GM10248 (cell line): ENCODE data around the gene TSC22D2.

Experiments used
- CTCF ChIA-PET: fragments of 300-600 bp; sonication (Branson Sonifier 250); formaldehyde crosslinking; extraction: SDS; loops from one replicate; lab custom pipeline; 2021; ENCODE audit warnings: antibody characterized with exemption; lab: Yijun Ruan, JAX
- POLR2A ChIA-PET: fragments of 350-650 bp; sonication (Branson Sonifier 250); formaldehyde crosslinking; extraction: SDS; loops from one replicate; lab custom pipeline; 2020; ENCODE audit warnings: antibody characterized with exemption; lab: Yijun Ruan, JAX
- DNase-seq: peaks from one replicate; pipeline ENCODE4 v3.0.0; 2012; ENCODE audit errors: extremely low spot score
- TF ChIP-seq, protein P1 (sequence below): IDR thresholded peaks from 2 replicates; pipeline ENCODE4 v1.5.1; 2012; ENCODE audit warnings: mild to moderate bottlenecking, low read depth; ENCODE audit errors: extremely low read depth, missing control alignments, control extremely low read depth

Gene TSC22D2

DNA sequence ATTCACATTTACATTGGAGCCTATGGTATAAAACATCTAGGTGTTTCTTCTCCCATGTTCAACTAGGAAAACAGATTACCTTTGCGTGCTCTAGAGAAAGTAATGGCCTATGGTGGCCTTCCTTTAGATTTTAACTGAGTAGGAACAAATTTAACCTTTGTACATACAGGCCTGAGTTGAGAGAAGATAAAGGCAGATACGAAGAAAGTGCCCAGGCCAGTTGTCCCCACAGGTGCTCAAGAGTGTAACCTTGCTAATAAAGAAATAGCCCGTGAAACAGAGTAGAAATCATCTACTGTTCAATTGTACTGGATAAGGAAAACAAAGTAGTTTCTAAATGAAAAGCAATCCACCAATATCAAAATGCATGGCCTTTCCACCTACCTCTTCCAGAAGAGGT, 6.8 kb upstream of the TSC22D2 start:
- no peak for DNase-seq
- CTCF ChIA-PET: interaction anchor here (3.7 kb wide), 1 partner anchor 16 kb away, joined by 21 read pairs; no protein-coding TSS in a partner anchor

DNA sequence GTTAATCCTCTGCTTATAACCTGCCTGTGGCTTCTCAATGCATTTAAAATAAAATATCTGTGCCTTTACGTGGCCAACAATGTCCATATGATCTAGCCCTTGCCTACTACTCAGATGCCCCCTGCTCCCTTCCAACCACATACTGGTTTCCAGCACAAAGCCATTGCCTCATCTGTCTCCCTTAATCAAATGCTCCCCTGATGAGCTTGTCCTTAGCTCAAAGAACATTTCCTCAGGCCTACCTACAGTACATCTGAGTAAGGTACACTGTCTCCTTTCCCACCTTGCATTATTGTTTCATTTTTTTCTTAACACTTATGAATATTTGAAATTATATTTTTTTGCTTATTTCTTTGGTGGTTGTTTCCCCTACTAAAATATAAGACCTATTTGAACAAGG, 5.9 kb upstream of the TSC22D2 start:
- DNase-seq: no peak
- ChIA-PET POLR2A (no interaction called here), CTCF (interaction anchor here (1.1 to 3.7 kb wide), 3 partner anchors 16 to 35 kb away, joined by 3 to 21 read pairs (median 8); no protein-coding TSS in a partner anchor)
- TF ChIP-seq, protein P1, sequence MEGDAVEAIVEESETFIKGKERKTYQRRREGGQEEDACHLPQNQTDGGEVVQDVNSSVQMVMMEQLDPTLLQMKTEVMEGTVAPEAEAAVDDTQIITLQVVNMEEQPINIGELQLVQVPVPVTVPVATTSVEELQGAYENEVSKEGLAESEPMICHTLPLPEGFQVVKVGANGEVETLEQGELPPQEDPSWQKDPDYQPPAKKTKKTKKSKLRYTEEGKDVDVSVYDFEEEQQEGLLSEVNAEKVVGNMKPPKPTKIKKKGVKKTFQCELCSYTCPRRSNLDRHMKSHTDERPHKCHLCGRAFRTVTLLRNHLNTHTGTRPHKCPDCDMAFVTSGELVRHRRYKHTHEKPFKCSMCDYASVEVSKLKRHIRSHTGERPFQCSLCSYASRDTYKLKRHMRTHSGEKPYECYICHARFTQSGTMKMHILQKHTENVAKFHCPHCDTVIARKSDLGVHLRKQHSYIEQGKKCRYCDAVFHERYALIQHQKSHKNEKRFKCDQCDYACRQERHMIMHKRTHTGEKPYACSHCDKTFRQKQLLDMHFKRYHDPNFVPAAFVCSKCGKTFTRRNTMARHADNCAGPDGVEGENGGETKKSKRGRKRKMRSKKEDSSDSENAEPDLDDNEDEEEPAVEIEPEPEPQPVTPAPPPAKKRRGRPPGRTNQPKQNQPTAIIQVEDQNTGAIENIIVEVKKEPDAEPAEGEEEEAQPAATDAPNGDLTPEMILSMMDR: no peak

More for the DNA sequence above, 6.8 kb upstream of the TSC22D2 start:
- TF ChIP-seq, protein P1: no peak
- POLR2A ChIA-PET: no interaction called here

DNA sequence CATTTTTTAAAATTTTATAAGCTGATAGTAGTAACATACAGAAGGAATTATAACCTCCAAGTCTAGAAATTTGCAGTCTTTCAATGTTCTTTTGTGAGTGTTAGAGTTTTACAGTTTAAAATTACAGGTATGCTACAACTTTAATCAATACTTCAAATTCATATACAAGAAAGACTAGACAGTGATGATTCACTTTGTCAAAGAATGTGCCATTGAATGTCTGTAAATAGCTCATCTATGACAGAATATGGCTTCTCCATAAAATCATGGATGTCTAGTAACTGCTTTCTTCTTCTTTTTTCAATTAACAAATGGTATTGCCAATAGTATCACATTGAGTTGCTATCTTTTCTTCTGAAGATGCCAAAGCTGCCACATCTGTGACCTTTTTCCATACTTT, 4.1 kb upstream of the TSC22D2 start:
- TF ChIP-seq, protein P1: no peak
- no peak for DNase-seq
- ChIA-PET CTCF (interaction anchor here (1.2 to 3.7 kb wide), 7 partner anchors 9 to 92 kb away, joined by 3 to 21 read pairs (median 6); no protein-coding TSS in a partner anchor), POLR2A (no interaction called here)

DNA sequence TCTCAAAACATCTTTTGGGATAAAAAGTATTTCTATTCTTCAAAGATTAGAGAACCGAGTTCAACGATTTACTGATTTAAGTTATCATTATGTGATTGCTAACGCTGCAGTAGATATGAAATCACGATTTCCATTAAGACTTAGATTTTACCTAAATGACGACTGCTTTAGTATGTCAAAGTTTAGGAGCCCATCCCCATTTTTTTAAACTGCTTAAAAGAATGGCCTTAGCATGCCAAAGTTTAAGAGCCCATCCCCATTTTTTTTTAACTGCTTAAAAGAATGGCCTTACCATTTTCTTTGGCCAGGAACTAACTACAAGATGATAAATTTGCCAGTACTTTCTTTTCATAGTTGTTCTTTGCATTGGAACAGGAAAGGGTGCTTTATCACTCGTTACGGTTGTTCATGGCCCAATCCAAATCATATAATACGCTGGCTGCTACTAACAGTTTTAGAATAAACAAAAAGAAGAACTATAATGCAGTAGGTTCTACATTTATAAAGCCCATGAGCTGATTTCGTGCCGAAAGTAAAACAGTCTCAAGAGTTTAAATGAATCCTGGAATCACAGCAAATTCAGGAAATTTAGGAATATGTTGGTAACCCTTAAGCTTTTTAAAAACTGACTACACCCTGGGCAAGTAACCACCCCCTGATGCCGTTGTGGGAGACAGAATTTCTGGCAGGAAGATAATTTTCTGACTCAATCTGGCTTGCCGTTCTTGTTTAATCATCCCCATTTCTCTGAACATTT, 869 bp upstream of the TSC22D2 start:
- ChIA-PET POLR2A (no interaction called here), CTCF (interaction anchor here (1.0 to 6.0 kb wide), 7 partner anchors 11 to 34 kb away, joined by 3 to 39 read pairs (median 6); no protein-coding TSS in a partner anchor)
- DNase-seq: no peak
- TF ChIP-seq, protein P1: no peak

DNA sequence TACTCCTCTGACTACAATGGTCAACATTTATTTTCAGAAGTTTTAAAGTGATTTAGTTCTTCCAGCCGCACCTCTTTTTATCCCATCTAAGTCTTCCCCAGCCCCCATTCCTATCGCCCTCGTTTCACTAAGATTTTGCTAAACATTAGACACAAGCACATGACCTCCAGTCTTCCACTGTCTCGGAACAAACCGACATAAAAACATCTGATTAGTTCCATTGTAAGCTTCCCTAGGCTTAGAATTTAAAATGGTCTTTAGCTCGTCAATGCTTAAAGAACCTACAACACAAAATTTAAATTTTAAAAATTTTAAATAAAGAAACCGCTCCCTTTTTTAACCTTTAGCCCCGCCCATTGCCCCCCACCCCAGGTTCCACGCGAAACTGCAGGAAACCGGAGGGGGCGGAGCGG, 284 bp upstream of the TSC22D2 start:
- no peak for DNase-seq
- TF ChIP-seq, protein P1: no peak
- CTCF ChIA-PET: interaction anchor here (1.0 to 6.0 kb wide), 14 partner anchors 11 to 190 kb away, joined by 3 to 39 read pairs (median 6); no protein-coding TSS in a partner anchor
- POLR2A ChIA-PET: interaction anchor here (1.0 to 2.4 kb wide), 2 partner anchors 10 to 17 kb away, joined by 5 to 6 read pairs; no protein-coding TSS in a partner anchor

DNA sequence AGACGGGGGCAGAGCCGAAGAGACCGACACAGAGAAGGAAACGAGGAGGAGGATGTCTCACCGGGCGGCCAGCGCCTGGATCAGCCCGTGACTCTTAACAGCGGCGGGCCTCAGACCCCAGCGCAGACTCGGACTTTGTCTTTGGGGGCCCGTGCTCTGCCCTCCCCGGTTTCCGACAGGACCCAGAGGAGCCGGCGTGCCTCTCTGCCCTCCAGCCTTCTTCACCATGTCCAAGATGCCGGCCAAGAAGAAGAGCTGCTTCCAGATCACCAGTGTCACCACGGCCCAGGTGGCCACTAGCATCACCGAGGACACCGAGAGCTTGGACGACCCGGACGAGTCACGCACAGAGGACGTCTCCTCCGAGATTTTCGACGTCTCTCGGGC, 1.0 kb downstream of the TSC22D2 start:
- TF ChIP-seq, protein P1: no peak
- POLR2A ChIA-PET: interaction anchor here (0.9 to 2.4 kb wide), 5 partner anchors 8 to 25 kb away, joined by 3 to 8 read pairs (median 6); no protein-coding TSS in a partner anchor
- DNase-seq: no peak
- CTCF ChIA-PET: interaction anchor here (1.0 to 6.0 kb wide), 23 partner anchors 10 to 190 kb away, joined by 3 to 39 read pairs (median 4); no protein-coding TSS in a partner anchor
